Prostate gland (tissue), 2 donors: ENCODE measurements around the gene GAB3. TPM values are rescaled to one million over a fixed set of nuclear protein-coding genes. Genes with fewer than 3 reads are reported as not detected.

ENCODE experiments used
- small RNA-seq, 2 donors: library from RNA; depleted of rRNA; stranded (forward); fragments of <200 nt; gene quantifications; one replicate each; pipeline ENCODE3, GENCODE V24; 2016
- total RNA-seq, 2 donors: library from RNA; depleted of rRNA; stranded (reverse); fragments of >200 nt; gene quantifications; one replicate each; pipeline ENCODE4 v1.1.0, GENCODE V29; 2016

GAB3 gene
- total RNA-seq, 2 donors from 2014 or later, result 1.5 to 12.8 TPM

Small RNA genes within 50 kb of the gene (small RNA-seq; reads per million reads assigned to genes)
- gene SNORA36A, result 0 reads per million in 2 donors

Other genes starting within 250 kb of the GAB3 start
- gene FAM3A, start 234.8 kb downstream of the GAB3 start, total RNA-seq, result 10 to 100 TPM; 52.0 to 72.7 TPM
- gene G6PD, start 204.2 kb downstream of the GAB3 start, total RNA-seq, result 100 to 1,000 TPM in 1 of 2 donors, 10 to 100 TPM in 1; 27.9 to 300 TPM
- 10 to 100 TPM; 16.4 to 31.7 TPM for gene IKBKG, start 203.5 kb downstream of the GAB3 start, total RNA-seq
- 10 to 100 TPM in 1 of 2 donors, not detected in 1; 11.8 TPM for gene CTAG1A, start 165.9 kb downstream of the GAB3 start, total RNA-seq
- 1 to 10 TPM in 1 of 2 donors, not detected in 1; 8.7 TPM for gene CTAG1B, start 131.8 kb downstream of the GAB3 start, total RNA-seq
- gene CTAG2, start 97.5 kb downstream of the GAB3 start, total RNA-seq, result 10 to 100 TPM in 1 of 2 donors, not detected in 1; 15.4 TPM
- 10 to 100 TPM; 22.6 to 58.2 TPM for gene DKC1, start 11.8 kb upstream of the GAB3 start, total RNA-seq
- gene MPP1, start 54.4 kb upstream of the GAB3 start, total RNA-seq, result 10 to 100 TPM; 38.2 to 43.6 TPM
- not detected for gene SMIM9, start 83.6 kb upstream of the GAB3 start, total RNA-seq
- 10 to 100 TPM in 1 of 2 donors, not detected in 1; 12.3 TPM for gene F8A1, start 135.3 kb upstream of the GAB3 start, total RNA-seq